Suppressor macrophage (primary cell): ENCODE results near the gene TBC1D13.
A peak's percentile ranks its signal among the peaks of the same experiment; 100 is the strongest.
"Not testable (repeated sequence)": the region's sequence is repeated elsewhere in the genome, so short reads cannot be mapped to it uniquely, and the experiment has no call there.

Experiments
- DNase-seq, 4 experiments: peaks; one replicate each; pipeline ENCODE4 v3.0.0-alpha.2; 2020 to 2022

Gene TBC1D13

DNA sequence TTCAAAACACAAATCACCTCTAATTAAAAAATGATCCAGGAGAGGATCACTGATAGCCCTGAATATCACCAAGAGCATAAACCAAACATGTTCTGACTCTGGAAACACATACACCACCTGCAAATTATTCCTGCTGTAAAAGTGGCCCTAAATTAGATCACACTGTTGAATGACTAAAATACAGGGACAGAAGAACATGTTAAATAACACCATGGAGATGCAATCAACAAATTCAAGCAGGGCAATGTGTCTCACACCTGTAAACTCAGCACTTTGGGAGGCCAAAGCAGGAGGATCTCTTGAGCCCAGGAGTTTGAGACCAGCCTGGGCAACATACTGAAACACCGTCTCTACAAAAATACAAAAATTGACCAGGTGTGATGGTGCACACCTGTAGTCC is 60.8 kb downstream of the TBC1D13 start:
- DNase-seq = no peak

DNA sequence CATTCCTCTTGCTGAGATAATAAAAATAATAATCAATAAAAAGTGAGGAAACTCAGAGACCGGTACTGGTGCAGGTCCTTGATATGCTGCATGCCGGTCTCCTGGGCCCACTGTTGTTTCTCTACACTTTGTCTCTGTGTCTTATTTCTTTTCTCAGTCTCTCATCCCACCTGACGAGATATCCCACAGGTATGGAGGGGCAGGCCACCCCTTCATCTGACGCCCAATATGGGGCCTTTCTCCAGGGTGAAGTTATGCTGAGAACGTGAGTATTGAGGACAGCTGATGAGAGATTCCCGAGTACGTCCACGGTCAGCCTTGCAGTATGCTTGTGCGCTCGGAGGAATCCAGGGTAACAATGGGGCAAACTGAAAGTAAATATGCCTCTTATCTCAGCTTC is 64.0 kb downstream of the TBC1D13 start:
- DNase-seq = not testable (repeated sequence)

DNA sequence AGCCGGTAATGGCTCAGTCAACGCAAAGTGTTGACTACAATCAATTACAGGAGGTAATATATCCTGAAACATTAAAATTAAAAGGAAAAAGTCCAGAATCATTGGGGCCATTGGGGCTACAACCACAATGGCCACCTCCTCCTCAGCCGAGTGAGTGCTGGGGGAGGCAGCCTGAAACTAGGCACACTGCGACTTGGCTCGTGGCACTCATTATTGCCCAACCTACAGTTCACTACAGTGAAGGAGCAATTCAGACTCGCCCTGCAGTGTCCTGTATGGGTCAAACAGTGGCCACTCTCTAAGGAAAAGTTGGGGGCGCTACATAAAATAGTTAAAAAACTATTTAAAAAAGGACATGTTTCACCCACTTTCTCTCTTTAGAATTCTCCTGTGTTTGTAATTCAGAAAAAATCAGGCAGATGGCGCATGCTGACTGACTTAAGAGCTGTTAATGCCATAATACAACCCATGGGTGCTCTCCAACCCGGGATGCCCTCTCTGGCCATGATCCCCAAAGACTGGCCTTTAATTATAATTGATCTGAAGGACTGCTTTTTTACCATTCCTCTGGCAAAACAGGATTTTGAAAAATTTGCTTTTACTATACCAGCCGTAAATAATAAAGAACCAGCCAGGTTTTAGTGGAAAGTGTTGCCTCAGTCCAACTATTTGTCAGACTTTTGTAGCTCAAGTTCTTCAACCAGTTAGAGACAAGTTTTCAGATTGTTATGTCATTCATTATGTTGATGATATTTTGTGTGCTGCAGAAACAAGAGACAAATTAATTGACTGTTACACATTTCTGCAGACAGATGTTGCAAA is 64.9 kb downstream of the TBC1D13 start:
- DNase-seq = peak; percentile 65 to 74 (median 67)

DNA sequence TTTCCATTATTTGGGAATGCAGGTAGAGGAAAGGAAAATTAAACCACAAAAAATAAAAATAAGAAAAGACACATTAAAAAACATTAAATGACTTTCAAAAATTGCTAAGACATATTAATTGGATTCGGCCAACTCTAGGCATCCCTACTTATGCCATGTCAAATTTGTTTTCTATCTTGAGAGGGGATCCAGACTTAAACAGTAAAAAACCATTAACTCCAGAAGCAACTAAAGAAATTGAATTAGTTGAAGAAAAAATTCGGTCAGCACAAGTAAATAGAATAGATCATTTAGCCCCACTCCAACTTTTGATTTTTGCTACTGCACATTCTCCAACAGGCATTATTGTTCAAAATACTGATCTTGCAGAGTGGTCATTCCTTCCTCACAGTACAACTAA is 65.6 kb downstream of the TBC1D13 start:
- not testable (repeated sequence) for DNase-seq

DNA sequence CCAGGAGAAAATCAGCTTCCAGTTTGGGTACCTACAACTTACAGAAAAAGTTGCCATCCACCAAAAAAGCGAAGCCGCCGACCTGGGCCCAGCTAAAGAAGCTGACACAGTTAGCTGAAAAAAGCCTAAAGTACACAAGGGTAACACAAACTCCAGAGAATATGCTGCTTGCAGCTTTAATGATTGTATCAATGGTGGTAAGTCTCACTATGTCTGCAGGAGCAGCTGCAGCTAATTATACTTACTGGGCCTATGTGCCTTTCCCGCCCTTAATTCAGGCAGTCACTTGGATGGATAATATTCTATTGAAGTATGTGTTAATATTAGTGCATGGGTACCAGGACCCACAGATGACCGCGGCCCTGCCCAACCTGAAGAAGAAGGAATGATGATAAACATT is 67.4 kb downstream of the TBC1D13 start:
- DNase-seq = not testable (repeated sequence)

DNA sequence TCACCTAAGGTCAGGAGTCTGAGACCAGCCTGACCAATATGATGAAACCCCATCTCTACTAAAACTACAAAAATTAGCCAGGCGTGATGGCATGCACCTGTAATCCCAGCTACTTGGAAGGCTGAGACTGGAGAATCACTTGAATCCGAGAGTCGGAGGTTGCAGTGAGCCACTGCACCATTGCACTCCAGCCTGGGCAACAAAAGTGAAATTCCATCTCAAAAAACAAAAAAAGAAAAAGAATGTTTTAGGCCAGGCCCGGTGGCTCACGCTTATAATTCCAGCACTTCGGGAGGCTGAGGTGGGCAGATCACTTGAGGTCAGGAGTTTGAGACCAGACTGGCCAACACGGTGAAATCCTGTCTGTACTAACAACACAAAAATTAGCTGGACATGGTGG is 71.4 kb downstream of the TBC1D13 start:
- DNase-seq = not testable (repeated sequence)
